GM12864 (cell line): ENCODE measurements around the gene METTL8.
"Not testable (repeated sequence)": the region's sequence is repeated elsewhere in the genome, so short reads cannot be mapped to it uniquely, and the experiment has no call there.

Experiments used
- DNase-seq: peaks from one replicate; pipeline ENCODE4 v3.0.0-alpha.2; 2011; ENCODE audit warnings: low read depth
- H3K4me3 ChIP-seq: 2 replicates; pipeline ENCODE4 v1.5.1; 2011; ENCODE audit warnings: mild to moderate bottlenecking, low read depth, low read length, control low read depth
- CTCF ChIP-seq: IDR thresholded peaks from 2 replicates; pipeline ENCODE4 v1.5.1; 2011; ENCODE audit warnings: low read depth, mild to moderate bottlenecking, moderate library complexity, low read length, control low read depth, inconsistent platforms; ENCODE audit errors: missing control alignments

The METTL8 gene

GRCh38 chr2:171365778-171366177 is 68.0 kb downstream of the METTL8 start:
- DNase-seq, result no peak
- no peak for TF ChIP-seq CTCF
- no peak overlapping the region for H3K4me3 ChIP-seq

GRCh38 chr2:171365232-171365631 is 68.6 kb downstream of the METTL8 start:
- H3K4me3 ChIP-seq, result no peak overlapping the region
- no peak for DNase-seq
- no peak for TF ChIP-seq CTCF

- no peak for DNase-seq
- H3K4me3 ChIP-seq, result no peak overlapping the region
- TF ChIP-seq CTCF, result no peak
These were observed 71.4 kb downstream of the METTL8 start for GRCh38 chr2:171362396-171362795.

- no peak for DNase-seq
- no peak overlapping the region for H3K4me3 ChIP-seq
- no peak for TF ChIP-seq CTCF
These were observed 72.9 kb downstream of the METTL8 start for GRCh38 chr2:171360905-171361304.

GRCh38 chr2:171353746-171354145 is 80.0 kb downstream of the METTL8 start:
- not testable (repeated sequence) for DNase-seq, H3K4me3 ChIP-seq

GRCh38 chr2:171348056-171348455 is 85.7 kb downstream of the METTL8 start:
- no peak for DNase-seq
- no peak for TF ChIP-seq CTCF
- H3K4me3 ChIP-seq, result no peak overlapping the region

- DNase-seq, result no peak
- no peak for TF ChIP-seq CTCF
- no peak overlapping the region for H3K4me3 ChIP-seq
These were observed 86.2 kb downstream of the METTL8 start for GRCh38 chr2:171347591-171348032.
